Amniotic epithelial cell (primary cell): Measurements from ENCODE around the gene PCED1B.

Source experiments
- DNase-seq: peaks from one replicate; pipeline ENCODE4 v3.0.0-alpha.2; 2010; ENCODE audit warnings: low read depth

PCED1B gene

DNA sequence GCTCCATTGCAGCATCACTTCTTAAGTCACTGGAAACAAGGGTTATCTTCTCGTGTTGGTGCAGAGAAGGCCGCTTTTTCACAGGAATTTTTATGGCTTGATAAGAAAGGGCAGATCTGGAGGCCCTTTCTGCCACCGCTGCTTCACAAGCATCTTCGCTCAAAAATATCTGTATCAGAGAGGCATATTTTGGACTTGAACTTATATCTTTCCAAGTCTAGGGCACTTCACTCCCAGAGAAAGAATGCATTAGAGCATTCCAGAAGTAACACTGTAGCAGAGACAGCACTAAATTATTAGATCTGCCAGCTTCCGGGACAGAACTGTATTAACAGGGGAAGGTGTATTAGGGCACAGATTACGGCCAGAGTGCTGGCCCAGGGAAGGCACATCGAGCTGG, 152.0 kb downstream of the PCED1B start:
- peak; percentile 70 for DNase-seq

DNA sequence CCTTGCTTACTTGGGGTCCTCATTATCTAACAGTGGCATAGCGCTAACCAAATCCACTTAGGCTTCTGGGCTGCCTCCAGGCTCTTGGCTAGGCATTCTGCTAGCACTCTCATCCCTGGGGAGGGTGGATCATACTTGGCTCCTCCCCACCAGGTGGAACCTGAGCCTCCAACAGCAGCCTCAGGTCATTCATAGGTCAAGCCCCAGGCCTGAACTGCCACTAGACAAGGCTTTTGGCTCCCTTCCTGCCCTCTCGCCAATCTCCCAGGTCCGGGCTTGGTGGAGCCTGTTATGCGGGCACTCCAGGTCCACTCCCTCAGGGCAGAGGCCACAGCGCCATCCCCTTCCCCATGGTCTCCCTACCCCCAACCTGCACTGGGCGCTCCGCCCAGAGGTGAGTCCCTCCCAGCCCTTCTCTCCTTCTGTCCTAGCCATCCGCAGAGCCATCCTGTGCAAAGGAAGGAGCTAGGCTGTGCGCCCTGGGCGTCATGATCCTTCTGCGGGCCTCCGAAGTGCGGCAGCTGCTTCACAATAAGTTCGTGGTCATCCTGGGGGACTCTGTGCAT, 155.2 kb downstream of the PCED1B start:
- DNase-seq = no peak

DNA sequence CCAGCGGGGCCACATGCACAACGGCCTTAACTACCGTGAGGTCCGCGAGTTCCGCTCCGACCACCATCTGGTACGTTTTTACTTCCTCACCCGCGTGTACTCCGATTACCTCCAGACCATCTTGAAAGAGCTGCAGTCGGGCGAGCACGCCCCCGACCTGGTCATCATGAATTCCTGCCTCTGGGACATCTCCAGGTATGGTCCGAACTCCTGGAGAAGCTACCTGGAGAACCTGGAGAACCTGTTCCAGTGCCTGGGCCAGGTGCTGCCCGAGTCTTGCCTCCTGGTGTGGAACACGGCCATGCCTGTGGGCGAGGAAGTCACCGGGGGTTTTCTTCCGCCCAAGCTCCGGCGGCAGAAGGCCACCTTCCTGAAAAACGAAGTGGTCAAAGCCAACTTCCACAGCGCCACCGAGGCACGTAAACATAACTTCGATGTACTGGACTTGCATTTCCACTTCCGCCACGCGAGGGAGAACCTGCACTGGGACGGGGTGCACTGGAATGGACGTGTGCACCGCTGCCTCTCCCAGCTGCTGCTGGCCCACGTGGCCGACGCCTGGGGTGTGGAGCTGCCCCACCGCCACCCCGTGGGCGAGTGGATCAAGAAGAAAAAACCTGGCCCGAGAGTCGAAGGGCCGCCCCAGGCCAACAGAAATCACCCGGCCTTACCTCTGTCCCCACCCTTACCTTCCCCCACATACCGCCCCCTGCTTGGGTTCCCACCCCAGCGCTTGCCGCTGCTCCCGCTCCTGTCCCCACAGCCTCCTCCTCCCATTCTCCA, 156.0 kb downstream of the PCED1B start:
- DNase-seq = no peak

DNA sequence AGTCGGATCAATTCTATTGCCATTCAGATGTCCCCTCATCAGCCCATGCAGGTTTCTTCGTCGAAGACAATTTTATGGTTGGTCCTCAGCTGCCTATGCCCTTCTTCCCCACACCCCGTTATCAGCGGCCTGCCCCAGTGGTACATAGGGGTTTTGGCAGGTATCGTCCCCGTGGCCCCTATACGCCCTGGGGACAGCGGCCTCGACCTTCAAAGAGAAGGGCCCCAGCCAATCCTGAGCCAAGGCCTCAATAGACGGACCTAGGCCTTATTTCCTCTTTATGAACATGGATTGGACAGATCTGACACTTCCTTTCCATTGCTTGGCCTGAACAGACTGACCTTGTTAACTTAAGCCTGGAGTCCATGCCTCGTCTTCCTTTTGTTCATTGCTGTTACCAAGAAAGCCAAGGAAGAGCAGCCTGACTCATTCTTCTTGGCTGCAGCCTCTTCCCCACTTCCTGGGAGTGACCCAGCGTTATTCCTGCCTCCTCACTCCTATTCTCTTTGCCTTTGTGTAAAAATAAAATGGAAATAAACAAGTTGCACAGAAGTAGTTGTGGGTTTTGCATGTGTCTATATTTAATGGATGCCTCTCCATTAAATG, 156.8 kb downstream of the PCED1B start:
- DNase-seq = peak; percentile 91

DNA sequence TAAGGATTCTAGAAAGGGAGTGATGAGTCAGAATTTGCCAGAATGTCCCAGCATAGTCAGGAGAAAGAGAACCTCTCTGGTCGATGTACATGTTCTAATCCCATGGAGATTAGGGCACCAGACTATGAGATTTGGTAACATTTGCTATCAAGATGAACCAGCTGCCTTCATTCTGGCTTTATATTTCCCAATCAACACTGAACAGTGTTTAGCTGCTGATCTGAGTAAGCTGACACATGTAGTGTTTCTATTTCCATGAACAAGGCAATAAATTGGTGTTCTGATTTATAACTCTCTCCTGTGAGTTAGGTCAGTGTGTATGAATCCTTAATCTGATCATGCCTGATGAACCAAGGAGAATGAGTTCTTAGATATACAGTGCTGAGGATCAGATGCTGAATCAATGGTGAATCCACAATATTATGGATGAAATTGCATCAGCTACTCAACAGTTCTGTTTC, 158.4 kb downstream of the PCED1B start:
- peak; percentile 86 for DNase-seq

DNA sequence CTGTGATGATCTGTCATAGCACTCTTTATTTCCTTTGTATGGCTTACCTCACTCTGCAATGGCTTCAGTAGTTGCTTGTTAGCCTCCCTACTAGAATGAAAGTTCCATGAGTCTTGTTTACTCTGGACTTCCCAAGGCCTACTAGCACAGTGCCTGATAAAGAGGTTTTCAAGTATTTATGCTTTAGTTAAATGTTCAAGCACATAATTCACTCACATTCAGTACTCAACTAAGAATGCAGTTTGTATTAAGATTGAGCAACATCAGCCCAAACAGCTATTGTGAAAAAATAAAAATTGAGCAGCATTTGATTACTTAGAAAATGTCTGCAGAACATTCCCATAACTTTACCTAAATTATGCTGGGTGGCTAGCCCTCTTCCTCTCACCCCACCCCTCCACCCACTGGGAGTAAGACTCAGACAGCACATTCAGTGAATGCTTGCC, 159.3 kb downstream of the PCED1B start:
- peak; percentile 92 for DNase-seq

DNA sequence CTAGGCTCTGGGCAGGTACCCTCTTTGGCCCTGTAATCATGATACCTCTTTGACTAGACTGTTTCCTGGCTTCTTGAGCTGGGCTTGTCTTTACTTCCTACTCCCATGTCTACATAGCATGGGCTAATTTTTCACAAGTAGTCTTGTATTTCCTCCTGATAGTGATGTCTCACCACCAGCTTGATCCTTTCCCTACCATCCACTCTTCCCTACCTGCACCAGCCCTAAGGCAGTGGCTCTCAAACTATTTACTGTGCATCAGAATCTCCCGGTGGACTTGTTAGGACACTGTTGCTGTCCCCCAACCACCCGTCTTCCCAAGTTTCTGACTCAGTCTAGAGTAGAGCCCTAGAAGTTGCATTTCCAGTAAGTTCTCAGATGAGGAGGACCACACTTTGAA, 163.0 kb downstream of the PCED1B start:
- no peak for DNase-seq

DNA sequence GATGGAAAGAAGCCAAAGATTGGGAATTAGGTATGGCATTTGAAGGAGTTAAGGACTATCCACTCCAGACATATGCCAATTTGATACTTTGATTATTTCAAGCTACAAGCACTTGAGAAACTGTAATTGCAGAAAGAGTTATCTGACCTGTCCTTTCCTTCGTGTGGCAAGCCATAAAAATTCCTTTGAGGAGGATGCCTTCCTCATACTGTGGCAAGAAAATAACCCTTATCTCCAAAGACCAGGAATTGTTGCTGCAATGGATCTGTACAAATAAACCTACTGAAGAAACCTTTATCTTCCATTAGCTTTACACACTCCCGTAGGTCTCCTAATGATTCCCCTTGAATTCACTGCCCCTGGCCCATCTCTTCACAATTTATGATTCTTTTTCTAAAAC, 165.4 kb downstream of the PCED1B start:
- DNase-seq = peak; percentile 76

DNA sequence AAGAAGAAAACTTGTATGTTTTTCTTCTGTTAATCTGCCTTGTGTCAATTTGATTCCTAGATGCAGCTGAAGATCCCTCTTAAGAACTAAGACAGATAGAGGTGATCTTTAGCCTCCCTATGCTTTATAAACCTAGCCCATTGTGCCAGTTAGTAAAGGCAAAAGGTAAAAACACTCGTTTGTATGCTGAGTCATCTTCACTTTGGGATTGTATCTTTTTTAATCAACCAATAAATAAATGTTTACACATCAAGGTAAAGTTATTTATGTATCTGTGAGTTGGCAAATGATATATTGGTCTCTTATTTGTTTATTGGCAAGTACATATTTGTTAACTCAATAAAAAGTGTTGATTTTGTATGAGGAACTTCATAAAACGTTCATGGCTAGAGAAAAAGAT, 166.2 kb downstream of the PCED1B start:
- no peak for DNase-seq

DNA sequence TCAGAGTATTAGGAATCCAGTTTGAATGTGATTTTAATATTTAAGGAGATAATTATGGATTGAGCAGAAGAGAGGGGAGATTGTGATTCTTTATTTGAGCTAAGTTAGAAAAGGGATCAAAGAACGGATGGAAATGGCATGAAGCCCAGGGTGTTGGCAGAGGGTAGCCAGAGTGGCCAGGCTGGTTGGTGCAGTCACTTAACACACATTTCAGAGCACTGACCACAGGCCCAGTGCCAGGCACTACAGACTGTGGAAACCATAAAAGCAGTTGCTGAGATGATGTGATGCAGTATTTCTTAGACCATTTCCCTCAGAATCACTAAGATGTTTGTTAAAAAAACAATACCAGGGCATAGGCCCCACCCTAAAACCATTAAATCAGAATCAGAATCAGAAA, 168.0 kb downstream of the PCED1B start:
- DNase-seq = no peak

DNA sequence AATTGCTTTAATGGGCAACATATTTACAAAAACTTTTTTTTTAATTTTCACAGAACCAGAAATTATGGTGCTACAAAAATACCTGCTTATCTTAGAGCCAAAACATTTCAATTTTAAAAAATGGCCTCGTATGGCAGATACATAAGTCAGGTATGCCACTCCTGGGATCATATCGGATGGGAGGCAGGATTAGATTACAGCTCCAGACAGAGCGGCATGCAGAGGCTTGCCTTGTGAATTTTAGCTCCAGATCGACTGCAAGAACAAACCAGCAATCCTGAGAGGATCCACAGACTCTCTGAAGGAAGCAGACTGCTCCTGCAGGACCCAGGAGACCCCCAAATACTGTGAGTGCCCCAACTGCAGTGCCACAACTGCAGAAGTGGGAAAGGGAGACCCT, 169.7 kb downstream of the PCED1B start:
- no peak for DNase-seq

DNA sequence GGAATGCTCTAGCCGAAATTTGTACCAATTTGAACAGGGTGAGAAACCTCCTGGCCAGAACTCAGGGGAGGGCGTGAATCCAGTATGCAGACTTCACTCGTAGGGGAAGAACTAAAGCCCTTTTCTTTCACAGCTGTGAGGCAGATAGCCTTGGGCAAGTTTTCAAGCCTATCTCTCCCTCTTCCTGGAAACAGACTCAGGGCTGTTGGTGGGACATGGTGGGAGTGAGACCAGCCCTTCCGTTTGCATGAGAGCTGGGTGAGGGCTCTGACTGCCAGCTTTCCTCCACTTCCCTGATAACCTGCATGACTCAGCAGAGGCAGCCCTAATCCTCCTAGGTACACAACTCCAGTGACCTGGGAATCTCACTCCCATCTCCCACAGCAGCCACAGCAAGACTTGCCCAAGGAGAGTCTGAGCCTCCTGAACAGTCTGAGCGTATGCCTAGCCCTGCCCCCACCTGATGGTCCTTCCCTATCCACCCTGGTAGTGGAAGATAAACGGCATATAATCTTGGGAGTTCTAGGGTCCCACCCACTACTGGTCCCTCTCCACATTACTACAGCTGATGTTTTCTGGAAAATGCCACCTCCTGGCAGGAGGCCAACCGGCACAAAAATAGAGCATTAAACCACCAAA, 170.4 kb downstream of the PCED1B start:
- peak; percentile 47 for DNase-seq

DNA sequence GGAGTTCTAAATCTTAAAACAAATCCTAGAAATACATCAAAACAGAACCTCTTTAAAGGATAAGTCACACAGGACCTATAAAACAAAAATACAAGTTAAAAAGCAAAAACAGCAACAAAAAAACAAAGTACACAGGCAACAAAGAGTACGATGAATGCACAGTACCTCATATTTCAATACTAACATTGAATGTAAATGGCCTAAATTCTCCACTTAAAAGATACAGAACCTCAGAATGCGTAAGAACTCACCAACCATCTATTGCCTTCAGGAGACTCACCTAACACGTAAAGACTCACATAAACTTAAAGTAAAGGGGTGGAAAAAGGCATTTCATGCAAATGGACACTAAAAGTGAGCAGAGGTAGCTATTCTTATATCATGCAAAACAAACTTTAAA, 172.5 kb downstream of the PCED1B start:
- no peak for DNase-seq

DNA sequence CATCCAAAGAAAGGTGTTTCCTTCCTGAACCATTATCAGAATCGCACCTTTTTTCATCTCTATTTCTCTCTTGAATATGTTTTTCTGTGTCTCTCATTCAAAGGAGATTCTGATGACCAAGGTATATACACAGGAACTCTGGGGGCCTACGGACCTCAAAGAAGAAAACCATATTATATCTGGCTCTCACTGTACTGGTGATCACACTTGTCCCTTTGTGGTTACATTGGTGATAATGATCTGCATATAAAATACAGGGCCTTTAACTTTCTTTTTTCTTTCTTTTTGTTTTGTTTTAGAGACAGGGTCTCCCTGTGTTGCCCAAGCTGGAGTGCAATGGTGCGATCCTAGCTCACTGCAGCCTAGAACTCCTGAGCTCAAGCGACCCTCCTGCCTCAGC, 185.5 kb downstream of the PCED1B start:
- no peak for DNase-seq

DNA sequence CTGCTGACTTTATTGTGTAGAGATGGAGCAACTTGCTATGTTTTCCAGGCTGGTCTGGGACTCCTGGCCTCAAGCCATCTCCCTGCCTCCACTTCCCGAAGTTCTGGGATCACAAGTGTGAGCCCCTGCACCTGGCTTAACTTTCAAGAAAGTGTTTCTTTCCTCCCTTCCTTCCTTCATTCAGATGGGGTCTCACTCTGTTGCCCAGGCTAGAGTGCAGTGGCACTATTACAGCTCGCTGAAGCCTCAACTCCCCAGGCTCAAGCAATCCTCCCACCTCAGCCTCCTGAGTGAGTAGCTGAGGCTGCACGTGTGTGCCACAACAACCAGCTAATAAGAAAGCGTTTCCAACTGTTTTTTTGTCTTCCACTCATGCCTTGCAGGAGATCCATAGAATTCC, 186.0 kb downstream of the PCED1B start:
- DNase-seq = no peak

DNA sequence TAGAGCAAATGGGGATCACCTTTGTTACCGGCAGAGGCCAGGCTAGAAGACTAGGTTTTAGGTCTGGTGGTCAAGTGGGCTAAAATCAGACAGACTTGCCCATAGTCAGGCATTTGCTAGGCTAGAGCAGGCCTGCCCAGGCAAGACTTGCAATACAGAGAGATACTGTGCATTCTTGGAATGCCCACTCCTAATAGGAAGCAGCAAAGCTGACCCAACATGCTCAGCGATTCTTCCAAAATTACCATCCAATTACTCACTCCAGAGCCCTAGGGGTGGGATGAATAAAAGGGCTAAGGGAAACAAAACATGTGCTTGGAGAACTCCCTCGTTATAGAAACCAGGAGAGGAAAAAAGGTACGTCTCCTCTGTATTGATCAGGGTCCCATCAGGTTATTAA, 188.2 kb downstream of the PCED1B start:
- no peak for DNase-seq

DNA sequence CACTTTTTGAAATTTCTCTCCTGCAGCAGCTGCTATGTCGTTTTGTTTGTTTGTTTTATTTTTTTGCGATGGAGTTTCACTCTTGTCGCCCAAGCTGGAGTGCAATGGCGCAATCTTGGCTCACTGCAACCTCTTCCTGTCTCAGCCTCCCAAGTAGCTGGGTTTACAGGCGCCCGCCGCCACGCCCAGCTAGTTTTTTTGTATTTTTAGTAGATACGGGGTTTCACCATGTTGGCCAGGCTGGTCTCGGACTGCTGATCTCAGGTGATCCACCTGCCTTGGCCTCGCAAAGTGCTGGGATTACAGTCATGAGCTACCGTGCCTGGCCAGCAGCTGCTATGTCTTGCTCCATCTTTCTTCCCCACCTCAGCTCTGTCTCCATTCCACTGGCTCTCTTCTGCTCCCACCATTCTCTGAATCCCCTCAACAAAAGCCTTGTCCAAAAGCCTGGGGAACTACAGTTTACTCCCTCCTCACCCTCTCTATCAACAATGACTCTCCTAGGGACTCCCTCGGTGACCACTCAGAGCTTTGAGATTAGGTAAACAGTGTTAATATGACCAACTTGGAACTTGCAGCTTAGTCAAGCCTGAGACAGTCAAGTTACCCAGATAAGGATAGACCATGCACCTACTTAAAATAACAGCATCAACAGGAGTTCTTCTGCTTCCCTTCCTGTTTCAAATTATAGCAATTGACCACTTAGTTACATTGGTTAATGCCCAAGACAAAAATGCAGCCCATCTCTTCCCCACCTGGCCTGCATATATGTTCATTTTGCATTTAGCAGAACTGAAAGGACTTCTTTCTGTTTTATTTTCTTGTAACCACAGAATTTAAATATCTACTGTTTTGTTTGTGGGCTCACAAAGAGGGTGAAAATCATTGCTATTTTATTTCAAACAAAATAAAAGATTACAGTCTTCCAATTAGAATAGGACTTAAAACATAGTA, 189.4 kb downstream of the PCED1B start:
- DNase-seq = no peak

DNA sequence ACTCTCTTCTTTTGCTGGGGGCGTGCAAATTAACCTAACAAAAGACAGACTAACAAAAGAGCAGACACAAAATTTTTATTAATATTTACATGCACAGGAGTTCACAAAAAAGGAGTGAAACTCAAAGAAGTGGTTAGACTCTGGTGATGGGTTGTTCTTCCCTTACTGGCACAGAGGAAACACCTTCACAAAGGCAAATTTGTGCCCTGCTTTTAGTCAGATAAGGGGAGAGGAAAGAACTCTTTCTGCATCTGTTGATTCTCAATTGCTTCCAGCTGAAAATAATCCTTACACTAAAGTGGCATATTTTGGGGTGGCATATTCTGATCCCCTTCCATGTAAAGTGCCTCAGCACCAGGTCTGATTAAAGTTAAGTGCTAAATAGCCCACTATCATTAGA, 190.5 kb downstream of the PCED1B start:
- DNase-seq = no peak

DNA sequence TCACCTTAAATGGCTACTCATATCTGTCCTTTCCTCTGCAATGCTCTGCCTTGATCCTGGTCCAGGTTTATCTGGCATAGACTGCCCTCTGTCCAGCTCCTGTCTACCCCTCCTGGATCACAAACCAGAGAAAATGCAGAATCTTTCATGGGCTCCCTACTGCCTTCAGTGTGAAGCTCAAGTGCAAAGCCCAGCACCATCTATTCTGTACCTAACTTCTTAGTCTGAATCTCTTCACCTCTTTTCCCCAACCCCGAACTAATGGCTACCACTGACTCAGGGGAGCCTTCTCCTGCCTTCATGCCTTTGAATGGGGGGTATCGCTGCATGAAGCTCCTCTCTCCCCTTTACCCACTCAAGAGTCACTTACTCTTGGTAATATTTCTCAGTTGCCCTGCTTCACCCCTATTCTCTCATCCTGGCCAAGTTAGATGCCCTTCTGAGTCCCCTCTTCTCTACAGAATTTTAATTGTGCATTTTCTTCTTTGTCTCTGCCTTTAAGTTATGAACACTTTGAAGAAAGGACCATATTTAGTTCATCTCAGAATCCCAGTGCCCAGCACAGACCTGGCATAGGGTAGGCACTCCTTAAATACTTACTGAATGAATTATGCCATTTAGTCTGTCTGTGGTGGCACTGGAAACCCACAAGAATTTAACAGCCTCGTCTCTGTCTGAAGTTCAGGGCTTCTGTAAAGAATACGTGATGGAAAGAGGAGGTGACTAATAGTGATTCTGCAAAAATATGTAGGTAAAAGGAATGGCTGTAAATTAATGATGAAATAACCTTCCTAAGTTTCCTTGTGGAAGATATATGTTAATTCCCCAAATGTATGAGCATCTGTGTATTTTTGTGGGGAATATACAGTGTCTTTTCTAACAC, 191.6 kb downstream of the PCED1B start:
- DNase-seq = peak; percentile 89

DNA sequence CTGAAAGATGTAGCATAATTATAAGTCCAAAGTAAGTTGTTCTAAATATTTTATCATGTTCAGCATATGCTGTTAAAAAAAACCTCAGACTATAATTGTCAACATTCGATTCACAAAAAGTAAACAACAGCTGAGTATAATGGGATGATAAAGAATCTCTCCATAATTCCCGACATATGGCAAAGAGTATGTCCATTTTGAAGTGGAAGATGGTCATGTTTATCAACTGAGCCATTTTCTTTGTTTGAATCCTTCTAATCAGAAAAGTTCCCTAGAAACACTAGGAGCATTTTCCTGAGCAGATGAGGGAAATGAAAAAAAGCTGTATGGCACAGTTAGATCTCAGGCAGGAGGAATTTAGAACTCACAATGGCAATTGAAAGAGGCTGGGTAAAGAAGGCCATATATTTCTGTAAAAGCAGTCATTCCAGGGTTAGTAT, 192.4 kb downstream of the PCED1B start:
- DNase-seq = no peak
